Right lobe of liver (tissue), 6 donors: ENCODE data around the gene C6orf141. TPM values are rescaled to one million over a fixed set of nuclear protein-coding genes. Genes with fewer than 3 reads are reported as not detected.

Experiments
- ATAC-seq, 4 donors: fragments of 200-7000 bp; cut with Tn5 transposase; one replicate each; pipeline ENCODE4 v1.9.1; 2020; ENCODE audit warnings: mild to moderate bottlenecking in 4 of 4, moderate library complexity in 4 of 4
- DNase-seq, 3 donors: peaks; one replicate each; pipeline ENCODE4 v3.0.0-alpha.2; 2020
- H3K27ac ChIP-seq, 3 donors: fragments of 200-600 bp; one replicate each; pipeline ENCODE4 v1.8.0; 2022
- H3K27me3 ChIP-seq, 2 donors: fragments of 200-600 bp; one replicate each; pipeline ENCODE4 v1.8.0; 2022
- H3K36me3 ChIP-seq, 4 donors: fragments of 200-600 bp; sonication (generic) in 1 of 4; one replicate each; pipeline versions ENCODE4 v1.5.1 to v1.8.0; 2017 to 2022; ENCODE audit warnings: control low read depth in 1 of 4
- H3K4me1 ChIP-seq, 4 donors: fragments of 200-600 bp; sonication (generic) in 1 of 4; one replicate each; pipeline versions ENCODE4 v1.5.1 to v1.8.0; 2017 to 2022; ENCODE audit warnings: control low read depth in 1 of 4
- H3K4me3 ChIP-seq, 3 donors: fragments of 200-600 bp; one replicate each; pipeline ENCODE4 v1.8.0; 2022
- H3K9me3 ChIP-seq, 4 donors: fragments of 200-600 bp; sonication (generic) in 1 of 4; one replicate each; pipeline versions ENCODE4 v1.5.1 to v1.8.0; 2017 to 2022; ENCODE audit warnings: control low read depth in 1 of 4
- CTCF ChIP-seq, 4 donors: fragments of 200-600 bp in 3 of 4; fragments of 450-650 bp in 1 of 4; IDR thresholded peaks; one replicate each; pipeline versions ENCODE4 v1.5.1 to v1.8.0; 2016 to 2022; ENCODE audit warnings: antibody characterized with exemption in 4 of 4, mild to moderate bottlenecking in 2 of 4
- POLR2A ChIP-seq: fragments of 450-650 bp; IDR thresholded peaks from one replicate; pipeline ENCODE4 v1.6.1; 2017; ENCODE audit warnings: antibody characterized with exemption, mild to moderate bottlenecking
- WGBS: methylation state at CpG from one replicate; pipeline ENCODE4 v1.1.6; 2018; ENCODE audit warnings: low coverage, low lambda C conversion rate; ENCODE audit not compliant: insufficient coverage; ENCODE audit errors: missing lambda C conversion rate; 5-methylcytosine and 5-hydroxymethylcytosine counted together
- intact Hi-C, 2 donors: fragments of 100-400 bp; cut with DNase I; formaldehyde crosslinking; loops; one replicate each; pipeline versions ENCODE4 v1.11.2 to v1.14.1; 2022
- total RNA-seq, 6 experiments: library from RNA; depleted of rRNA in 2 of 6; stranded (reverse); fragments of >200 nt in 2 of 6; fragmentation: NEBNext Ultra II Directional in 3 of 6; extraction: Animal tissue kit (Norgen Biotek cat#: 25700) in 3 of 6; gene quantifications; one replicate each; pipeline versions ENCODE4 v1.1.0 to v1.2.4, GENCODE V29; 2016 to 2023
- donor health status: DM: no; HTN: yes; CAD: no.
- donor health status: DM: no; HTN: no; CAD: no.
- donor health status: DM: no; HTN: no; CAD: no.
- donor health status: DM: no; HTN: yes; CAD: no.
- donor health status: DM: no; HTN: yes; CAD: no.

The C6orf141 gene
- total RNA-seq, 6 experiments from 2014 or later = 0.18 to 3.4 (median 0.79) TPM

GRCh38 chr6:49524541-49524940, 25.9 kb upstream of the C6orf141 start:
- Histone ChIP-seq H3K9me3 (no peaks in the 10 kb centered on the region), H3K4me1 (peaks cover 0 to 57% (median 25%) of the 10 kb centered on the region in 4 donors), H3K27me3 (no peaks in the 10 kb centered on the region), H3K4me3 (no peak overlapping the region), H3K27ac (peak overlapping the region in 2 of 3 donors; percentile 67 to 82), H3K36me3 (no peaks in the 10 kb centered on the region)
- TF ChIP-seq POLR2A (no peak), CTCF (IDR thresholded peaks at IDR 0.05) (no peak)
- peak in 2 of 4 donors; percentile 27 to 33 for ATAC-seq
- DNase-seq = peak in 2 of 3 donors; percentile 66 to 69
- 28% methylated on average over 7 of the region's 7 CpGs for WGBS
- intact Hi-C loops = no loop called here

- 30% methylated on average over 8 of the region's 12 CpGs for WGBS
- peak; percentile 45 to 59 (median 55) for DNase-seq
- intact Hi-C loops = no loop called here
- Histone ChIP-seq H3K27me3 (no peaks in the 10 kb centered on the region), H3K4me3 (no peak overlapping the region), H3K36me3 (no peaks in the 10 kb centered on the region), H3K27ac (peak overlapping the region; percentile 9 to 82 (median 62)), H3K9me3 (no peaks in the 10 kb centered on the region), H3K4me1 (peaks cover 0 to 54% (median 24%) of the 10 kb centered on the region in 4 donors)
- peak; percentile 24 to 59 (median 46) for ATAC-seq
- TF ChIP-seq CTCF (IDR thresholded peaks at IDR 0.05) = no peak
- no peak for TF ChIP-seq POLR2A
Observed at GRCh38 chr6:49526598-49526997, 23.9 kb upstream of the C6orf141 start.

GRCh38 chr6:49527320-49527719, 23.1 kb upstream of the C6orf141 start:
- peak overlapping the region; percentile 9 to 82 (median 62) for H3K27ac ChIP-seq
- intact Hi-C loops = no loop called here
- no peaks in the 10 kb centered on the region for H3K36me3 ChIP-seq
- peaks cover 0 to 48% (median 21%) of the 10 kb centered on the region in 4 donors for H3K4me1 ChIP-seq
- TF ChIP-seq POLR2A = no peak
- no peak for TF ChIP-seq CTCF (IDR thresholded peaks at IDR 0.05)
- ATAC-seq = peak; percentile 40 to 68 (median 52)
- WGBS = 18% methylated on average over 1 of the region's 1 CpG
- DNase-seq = peak in 1 of 3 donors; percentile 51
- no peak overlapping the region for H3K4me3 ChIP-seq
- H3K27me3 ChIP-seq = no peaks in the 10 kb centered on the region
- H3K9me3 ChIP-seq = no peaks in the 10 kb centered on the region

- 64% methylated on average over 3 of the region's 3 CpGs for WGBS
- TF ChIP-seq POLR2A (no peak), CTCF (IDR thresholded peaks at IDR 0.05) (no peak)
- ATAC-seq = no peak
Observed at GRCh38 chr6:49528571-49528970, 21.9 kb upstream of the C6orf141 start.

More at GRCh38 chr6:49528571-49528970, 21.9 kb upstream of the C6orf141 start:
- Histone ChIP-seq H3K4me1 (peaks cover 0 to 38% (median 16%) of the 10 kb centered on the region in 4 donors), H3K4me3 (no peak overlapping the region), H3K36me3 (no peaks in the 10 kb centered on the region), H3K27me3 (no peaks in the 10 kb centered on the region), H3K9me3 (no peaks in the 10 kb centered on the region), H3K27ac (no peak overlapping the region)
- DNase-seq = no peak
- intact Hi-C loops = no loop called here
